HG03175 (cell line): ENCODE results near the gene RUNDC3A.

ENCODE experiments used
- ATAC-seq: cut with Tn5 transposase; IDR thresholded peaks from one replicate; pipeline ENCODE4 v1.9.1; 2021; ENCODE audit warnings: mild to moderate bottlenecking, moderate library complexity; ENCODE audit not compliant: unreplicated experiment

Gene RUNDC3A

DNA sequence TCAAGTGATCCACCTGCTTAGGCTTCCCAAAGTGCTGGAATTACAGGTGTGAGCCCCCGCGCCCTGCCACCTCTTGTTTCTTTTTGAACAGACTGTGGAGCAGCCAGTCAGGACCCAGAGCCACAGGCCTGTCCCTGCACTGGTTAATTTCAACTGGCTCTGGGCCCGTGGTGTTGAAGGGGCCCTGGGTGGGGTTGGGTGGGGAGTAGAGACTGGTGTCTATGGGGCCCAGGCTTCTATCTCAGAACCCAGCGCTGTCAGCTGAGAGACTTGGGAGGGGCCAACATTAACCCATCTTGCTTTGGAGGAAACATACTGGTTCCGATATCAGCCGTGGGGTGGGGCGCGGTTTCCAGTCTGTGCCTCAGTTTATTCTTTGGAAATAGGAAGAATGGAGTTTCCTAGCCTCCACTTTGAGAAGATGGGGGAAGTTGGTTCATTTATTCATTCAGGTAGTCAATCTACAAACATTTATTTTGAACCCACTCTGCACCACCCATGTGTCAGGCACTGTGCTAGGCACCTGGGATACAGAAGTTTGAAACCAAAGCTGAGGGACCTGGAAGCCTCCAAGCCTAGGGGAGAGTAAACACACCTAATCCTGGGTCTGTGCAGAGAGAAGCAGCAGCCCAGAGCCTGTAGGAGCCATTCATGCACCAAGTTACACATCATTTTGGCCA is 24.9 kb upstream of the RUNDC3A start:
- no peak for ATAC-seq

- no peak for ATAC-seq
Measured at GRCh38 chr17:44284024-44284400, 24.4 kb upstream of the RUNDC3A start.

GRCh38 chr17:44287651-44288050 is 20.8 kb upstream of the RUNDC3A start:
- ATAC-seq, result no peak

DNA sequence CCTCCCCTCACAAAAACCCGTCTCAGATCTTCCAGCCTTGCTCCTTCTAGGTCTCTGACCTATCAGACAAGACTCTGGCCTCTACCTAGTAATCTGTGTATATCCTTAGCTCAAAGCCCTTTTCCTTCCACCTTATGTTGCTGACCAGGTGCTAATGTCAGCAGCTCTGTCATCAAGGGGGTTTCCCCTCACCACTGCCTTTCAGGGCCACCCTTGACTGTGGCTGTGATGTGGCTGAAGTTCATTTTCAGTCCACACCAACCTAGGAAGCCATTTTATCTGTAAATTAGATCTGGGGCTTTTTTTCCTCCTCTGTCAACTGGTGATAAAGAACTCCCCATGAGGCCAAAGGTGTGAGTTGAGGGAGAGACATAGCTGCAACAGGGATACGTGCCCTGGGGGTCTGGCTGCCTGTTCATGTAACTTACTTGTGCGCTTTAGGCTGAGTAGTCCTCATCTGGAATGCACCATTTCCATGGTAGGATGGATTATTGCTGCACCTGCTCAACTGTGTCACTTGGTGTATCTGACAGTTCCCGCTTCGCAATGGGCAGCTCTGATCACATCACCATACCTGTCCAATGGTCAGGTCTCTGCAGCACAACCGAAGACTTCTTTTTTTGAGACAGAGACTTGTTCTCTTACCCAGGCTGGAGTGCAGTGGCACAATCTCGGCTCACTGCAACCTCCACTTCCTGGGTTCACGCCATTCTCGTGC is 14.7 kb upstream of the RUNDC3A start:
- ATAC-seq, result no peak

DNA sequence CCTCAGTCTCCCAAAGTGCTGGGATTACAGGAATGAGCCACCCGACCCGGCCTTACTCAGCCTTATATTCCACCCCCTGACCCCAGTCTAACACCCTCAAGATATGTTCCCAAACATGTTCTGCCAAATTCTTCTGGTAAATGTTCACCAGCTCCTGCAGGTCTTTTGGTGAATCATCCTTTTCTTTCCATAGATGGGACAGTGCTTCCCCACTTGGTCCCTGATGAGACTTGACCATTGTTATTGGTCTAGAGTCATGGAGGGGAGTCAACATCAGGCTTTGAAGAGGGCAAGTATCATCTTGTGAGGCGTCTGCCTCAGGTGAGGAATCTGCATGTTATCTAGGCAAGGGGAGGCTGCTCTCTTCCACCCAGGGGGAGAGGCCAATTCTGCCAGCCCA is 10.4 kb upstream of the RUNDC3A start:
- no peak for ATAC-seq

DNA sequence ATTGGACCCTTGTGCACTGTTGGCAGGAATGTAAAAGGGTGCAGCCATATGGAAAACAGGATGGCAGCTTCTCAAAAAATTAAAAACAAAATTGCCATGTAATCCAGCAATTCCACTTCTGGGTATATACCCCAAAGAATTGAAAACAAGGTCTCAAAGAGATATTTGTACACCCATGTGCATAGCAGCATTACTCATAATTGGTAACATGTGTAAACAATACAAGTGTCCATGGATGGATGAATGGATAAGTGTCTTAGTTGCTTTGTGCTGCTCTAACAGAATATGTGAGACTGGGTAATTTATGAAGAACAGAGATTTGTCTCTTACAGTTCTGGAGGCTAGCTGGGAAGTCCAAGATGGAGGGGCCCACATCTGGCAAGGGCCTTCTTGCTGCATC is 3.8 kb upstream of the RUNDC3A start:
- ATAC-seq, result no peak

DNA sequence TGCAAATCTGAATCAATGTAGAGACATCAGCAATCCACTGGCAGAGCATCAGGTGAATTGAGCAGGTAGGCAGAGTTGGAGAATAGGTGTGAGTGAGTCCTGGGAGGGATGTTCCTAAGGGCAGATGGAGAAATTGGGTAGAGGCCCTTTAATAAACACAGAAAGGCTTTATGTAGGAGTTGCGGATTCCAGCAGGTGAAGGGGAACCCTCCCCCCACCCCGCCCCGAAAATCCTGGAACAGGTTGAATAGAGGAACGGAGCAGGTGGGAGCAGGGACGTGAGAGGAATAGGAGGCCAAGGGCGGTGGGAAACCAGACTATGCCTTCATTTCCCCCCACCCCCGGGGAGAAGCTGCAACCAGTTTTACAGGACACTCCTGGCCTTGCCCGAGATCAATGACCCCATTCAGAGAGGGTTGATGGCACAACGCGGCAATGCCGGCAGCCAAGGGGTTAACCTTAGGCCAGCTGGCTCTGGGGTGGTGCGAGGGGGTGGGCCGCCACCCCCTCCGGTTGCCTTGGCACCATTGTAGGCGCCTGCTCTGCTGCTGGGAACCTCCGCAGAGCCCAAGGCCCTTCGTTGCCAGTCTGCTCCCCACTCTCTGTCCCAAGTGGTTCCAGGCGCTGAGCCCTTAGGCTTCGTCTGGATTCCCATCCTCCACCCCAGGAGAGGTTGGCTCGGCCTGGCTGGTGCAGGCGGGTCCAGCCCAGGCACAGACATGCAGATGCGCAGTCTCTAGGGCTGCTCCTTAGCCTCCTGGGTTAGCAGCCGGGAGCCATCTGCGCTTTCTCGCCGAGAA is 814 bp upstream of the RUNDC3A start:
- ATAC-seq, result no peak

DNA sequence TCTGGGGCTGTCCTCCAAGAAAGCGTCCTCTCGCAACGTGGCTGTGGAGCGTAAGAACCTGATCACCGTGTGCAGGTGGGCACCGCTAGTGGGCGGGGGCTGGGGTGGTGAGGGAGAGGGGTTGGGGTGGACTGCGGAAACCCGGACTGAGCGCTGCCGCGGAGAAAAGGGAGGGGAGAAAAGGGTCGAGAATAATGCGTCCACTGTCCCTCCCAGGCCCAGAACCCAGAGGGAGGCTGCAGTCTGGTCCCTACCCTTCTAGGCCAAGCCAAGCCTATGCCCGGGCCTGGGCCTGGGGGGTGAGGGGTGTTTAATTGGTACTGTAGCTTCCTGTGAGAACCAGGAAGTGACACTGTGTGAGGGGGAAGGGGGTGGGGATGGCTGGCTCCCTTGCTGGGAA is 464 bp downstream of the RUNDC3A start:
- ATAC-seq, result no peak

GRCh38 chr17:44309472-44309871 is 1.1 kb downstream of the RUNDC3A start:
- no peak for ATAC-seq

GRCh38 chr17:44310188-44310587 is 1.8 kb downstream of the RUNDC3A start:
- no peak for ATAC-seq

GRCh38 chr17:44310609-44311376 is 2.4 kb downstream of the RUNDC3A start:
- no peak for ATAC-seq

DNA sequence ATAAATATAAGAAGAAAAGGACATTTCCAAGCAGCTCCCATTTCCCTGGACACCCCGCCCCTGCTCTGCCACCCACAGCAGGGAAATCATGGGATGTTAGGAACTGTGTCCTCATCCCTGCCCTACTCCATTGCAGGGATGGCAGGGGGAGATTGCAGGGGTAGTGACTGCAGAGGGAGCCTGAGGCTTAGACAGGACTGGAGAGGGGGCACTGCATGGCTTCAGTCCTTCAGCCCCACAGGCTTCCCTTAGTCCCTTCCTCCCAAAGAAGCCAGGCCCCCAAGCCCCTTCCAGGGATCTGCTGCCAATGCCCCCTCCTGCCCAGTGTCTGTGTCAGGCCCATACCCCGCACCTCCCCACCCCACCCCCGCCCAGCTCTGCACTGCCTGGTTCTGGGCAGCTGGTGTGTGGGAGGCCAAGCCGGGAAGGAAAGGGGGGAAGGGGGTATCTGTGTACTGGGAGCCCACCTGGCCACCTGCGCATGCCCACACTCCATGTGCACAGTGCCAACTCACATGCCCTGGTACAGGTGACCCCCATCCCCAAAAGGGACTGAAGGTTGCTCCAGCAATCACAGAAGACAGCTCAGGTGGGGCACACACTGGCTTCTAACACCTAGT is 3.3 kb downstream of the RUNDC3A start:
- no peak for ATAC-seq

GRCh38 chr17:44312396-44313104 is 4.1 kb downstream of the RUNDC3A start:
- no peak for ATAC-seq

DNA sequence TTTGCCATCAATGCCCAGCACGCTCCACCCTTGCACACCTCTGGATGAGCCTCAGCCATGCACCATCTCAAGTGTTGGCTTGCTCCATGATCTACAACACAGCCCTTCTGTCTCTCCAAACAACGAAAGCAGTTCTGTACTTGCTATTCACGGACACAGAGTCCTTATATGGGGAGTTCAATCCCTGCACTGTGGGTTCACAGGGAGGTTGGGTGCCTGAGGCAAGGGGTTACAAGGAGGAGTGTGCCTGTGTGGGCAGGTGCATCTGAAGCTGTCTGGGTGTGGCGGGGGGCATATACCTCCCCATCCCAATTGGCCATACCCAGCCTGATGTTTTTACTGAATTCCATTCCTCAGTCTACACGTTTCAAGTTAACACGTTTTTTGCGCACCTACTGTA is 5.6 kb downstream of the RUNDC3A start:
- ATAC-seq, result no peak

- ATAC-seq, result no peak
Measured at GRCh38 chr17:44314524-44314868, 6.1 kb downstream of the RUNDC3A start.

GRCh38 chr17:44314869-44315661 is 6.7 kb downstream of the RUNDC3A start:
- no peak for ATAC-seq

- no peak for ATAC-seq
Measured at GRCh38 chr17:44315760-44316731, 7.6 kb downstream of the RUNDC3A start.

- ATAC-seq, result no peak
Measured at GRCh38 chr17:44317545-44317944, 9.1 kb downstream of the RUNDC3A start.
